WI38 (cell line): ENCODE data around the gene OPN1LW.
A peak's percentile ranks its signal among the peaks of the same experiment; 100 is the strongest.
"Not testable (repeated sequence)": the region's sequence is repeated elsewhere in the genome, so short reads cannot be mapped to it uniquely, and the experiment has no call there.

Experiments
- H3K4me3 ChIP-seq: 2 replicates; pipeline ENCODE4 v1.5.1; 2011; ENCODE audit warnings: low read depth, mild to moderate bottlenecking, control low read depth, low read length
- TF ChIP-seq, protein P1 (sequence below): IDR thresholded peaks from 2 replicates; pipeline ENCODE4 v1.5.1; 2012; ENCODE audit warnings: low read depth, mild to moderate bottlenecking, control low read depth, low read length

The OPN1LW gene

DNA sequence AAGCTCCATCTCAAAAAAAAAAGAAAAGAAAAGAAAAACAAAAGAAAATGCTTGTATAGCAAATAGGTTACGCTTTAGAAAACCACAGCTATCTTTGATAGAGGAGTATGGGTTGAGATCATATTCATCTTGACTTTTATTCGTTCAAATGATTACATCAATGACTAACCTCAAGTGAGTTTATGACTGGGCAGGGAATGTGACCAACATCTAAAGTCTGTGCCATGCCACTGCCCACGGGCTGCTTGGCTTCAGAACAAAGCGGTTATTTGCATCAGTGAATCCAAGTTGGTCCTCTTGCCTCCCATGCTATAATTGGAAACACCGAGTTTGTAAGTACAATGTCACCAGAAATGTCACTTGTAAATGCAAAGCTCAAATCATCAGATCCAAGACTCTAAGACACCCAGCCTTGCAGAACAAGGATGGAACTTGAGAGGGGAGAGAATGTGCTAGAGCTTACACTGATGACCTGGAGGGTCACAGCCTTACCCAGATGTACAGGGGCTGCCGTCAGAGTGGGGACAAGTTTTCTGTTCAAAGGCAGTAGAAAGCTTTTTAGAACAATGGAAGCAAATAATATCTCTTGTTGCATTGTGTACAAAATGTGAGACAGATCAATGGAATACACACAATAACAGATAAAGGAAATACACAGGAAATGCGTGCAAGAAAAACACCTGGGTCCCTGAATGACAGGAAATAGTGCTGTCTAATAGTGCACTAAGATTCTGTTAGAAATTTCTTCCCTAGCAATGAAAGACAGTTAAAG lies 8.4 kb upstream of the OPN1LW start:
- no peak overlapping the region for H3K4me3 ChIP-seq
- TF ChIP-seq, protein P1, sequence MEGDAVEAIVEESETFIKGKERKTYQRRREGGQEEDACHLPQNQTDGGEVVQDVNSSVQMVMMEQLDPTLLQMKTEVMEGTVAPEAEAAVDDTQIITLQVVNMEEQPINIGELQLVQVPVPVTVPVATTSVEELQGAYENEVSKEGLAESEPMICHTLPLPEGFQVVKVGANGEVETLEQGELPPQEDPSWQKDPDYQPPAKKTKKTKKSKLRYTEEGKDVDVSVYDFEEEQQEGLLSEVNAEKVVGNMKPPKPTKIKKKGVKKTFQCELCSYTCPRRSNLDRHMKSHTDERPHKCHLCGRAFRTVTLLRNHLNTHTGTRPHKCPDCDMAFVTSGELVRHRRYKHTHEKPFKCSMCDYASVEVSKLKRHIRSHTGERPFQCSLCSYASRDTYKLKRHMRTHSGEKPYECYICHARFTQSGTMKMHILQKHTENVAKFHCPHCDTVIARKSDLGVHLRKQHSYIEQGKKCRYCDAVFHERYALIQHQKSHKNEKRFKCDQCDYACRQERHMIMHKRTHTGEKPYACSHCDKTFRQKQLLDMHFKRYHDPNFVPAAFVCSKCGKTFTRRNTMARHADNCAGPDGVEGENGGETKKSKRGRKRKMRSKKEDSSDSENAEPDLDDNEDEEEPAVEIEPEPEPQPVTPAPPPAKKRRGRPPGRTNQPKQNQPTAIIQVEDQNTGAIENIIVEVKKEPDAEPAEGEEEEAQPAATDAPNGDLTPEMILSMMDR: no peak

GRCh38 chrX:154136627-154137161 lies 7.3 kb upstream of the OPN1LW start:
- H3K4me3 ChIP-seq: no peak overlapping the region
- TF ChIP-seq, protein P1: peak; percentile 56

- H3K4me3 ChIP-seq: no peak overlapping the region
- TF ChIP-seq, protein P1: no peak
Measured at GRCh38 chrX:154138857-154139256, 5.2 kb upstream of the OPN1LW start.

DNA sequence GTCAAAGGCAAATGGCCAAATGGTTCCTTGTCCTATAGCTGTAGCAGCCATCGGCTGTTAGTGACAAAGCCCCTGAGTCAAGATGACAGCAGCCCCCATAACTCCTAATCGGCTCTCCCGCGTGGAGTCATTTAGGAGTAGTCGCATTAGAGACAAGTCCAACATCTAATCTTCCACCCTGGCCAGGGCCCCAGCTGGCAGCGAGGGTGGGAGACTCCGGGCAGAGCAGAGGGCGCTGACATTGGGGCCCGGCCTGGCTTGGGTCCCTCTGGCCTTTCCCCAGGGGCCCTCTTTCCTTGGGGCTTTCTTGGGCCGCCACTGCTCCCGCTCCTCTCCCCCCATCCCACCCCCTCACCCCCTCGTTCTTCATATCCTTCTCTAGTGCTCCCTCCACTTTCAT lies 3.8 kb upstream of the OPN1LW start:
- TF ChIP-seq, protein P1: no peak
- no peak overlapping the region for H3K4me3 ChIP-seq

GRCh38 chrX:154140742-154141141 lies 3.3 kb upstream of the OPN1LW start:
- TF ChIP-seq, protein P1: no peak
- no peak overlapping the region for H3K4me3 ChIP-seq

DNA sequence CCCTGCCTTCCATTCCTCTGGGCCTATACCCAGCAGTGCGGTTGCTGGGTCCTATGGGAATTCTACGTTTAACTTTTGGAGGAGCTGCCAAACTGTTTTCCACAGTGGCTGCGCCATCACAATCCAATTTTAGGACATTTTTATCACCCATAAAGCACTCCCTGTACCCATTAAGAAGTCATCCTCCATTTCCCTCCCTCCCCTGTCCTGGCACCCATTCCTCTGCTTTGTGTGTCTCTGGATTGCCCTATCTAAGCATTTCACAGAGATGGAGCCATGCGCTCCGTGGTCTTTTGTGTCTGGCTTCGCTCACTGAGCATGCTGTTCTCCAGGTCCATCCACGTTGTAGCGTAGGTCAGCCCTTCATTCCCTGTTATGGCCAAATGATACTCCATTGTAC lies 1.7 kb upstream of the OPN1LW start:
- TF ChIP-seq, protein P1: no peak

GRCh38 chrX:154142950-154143745 lies 895 bp upstream of the OPN1LW start:
- TF ChIP-seq, protein P1: no peak
- no peak overlapping the region for H3K4me3 ChIP-seq

More for the DNA sequence above, 1.7 kb upstream of the OPN1LW start:
- no peak overlapping the region for H3K4me3 ChIP-seq

DNA sequence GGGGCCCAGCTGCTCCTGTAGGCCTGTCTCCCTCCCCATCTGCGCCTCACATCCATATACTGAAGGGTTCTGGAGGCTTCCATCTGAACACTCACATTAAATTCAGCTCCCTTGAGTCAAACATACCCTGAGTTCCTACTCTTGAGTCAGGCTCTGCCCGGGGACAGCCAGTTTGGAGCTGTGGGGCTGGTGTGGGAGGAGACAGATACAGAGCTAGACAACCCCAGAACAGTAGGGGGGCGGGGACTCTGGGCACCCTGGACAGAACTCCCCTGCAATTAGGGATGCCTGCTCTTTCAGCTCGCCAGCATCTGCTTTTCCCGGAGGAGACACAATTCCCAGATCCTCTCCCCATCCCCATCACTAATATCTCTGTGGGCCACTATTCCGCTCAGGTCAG lies 7.0 kb downstream of the OPN1LW start:
- H3K4me3 ChIP-seq: not testable (repeated sequence)

GRCh38 chrX:154156221-154156620 lies 12.2 kb downstream of the OPN1LW start:
- not testable (repeated sequence) for H3K4me3 ChIP-seq

DNA sequence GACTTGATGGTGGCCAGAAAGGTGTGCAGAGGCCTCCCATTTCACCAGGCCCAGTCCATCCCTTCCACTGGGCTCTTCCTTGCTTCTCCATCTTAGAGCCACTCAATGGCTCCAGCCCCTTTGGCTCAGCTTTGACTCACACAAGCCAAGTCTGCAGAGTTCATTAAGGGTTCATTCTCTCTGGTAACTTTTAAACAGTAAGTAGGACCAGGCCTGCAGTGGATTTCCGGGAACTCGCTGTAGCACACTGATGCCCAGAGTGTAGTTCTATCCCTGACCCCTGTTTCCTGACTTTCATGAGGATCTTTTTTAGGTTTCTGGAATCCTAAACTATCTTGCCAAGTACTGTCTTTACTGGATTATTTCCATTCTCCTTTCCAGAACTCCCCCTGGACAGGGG lies 13.2 kb downstream of the OPN1LW start:
- not testable (repeated sequence) for H3K4me3 ChIP-seq
